Measurements from ENCODE around the gene PIEZO2. TPM values are rescaled to one million over a fixed set of nuclear protein-coding genes. Genes with fewer than 3 reads are reported as not detected.
"Not testable (repeated sequence)": the region's sequence is repeated elsewhere in the genome, so short reads cannot be mapped to it uniquely, and the experiment has no call there.

The PIEZO2 gene
- total RNA-seq, 2 experiments from 2014 or later, result not detected

GRCh38 chr18:10679557-10680270, 469.7 kb downstream of the PIEZO2 start:
- Mint-ChIP-seq H3K4me1 (no peaks in the 10 kb centered on the region), H3K9me3 (no peaks in the 10 kb centered on the region), H3K4me3 (no peak overlapping the region), H3K27me3 (peaks cover 9% of the 10 kb centered on the region), H3K27ac (no peak overlapping the region), H3K36me3 (ENCODE audit: low read depth) (no peaks in the 10 kb centered on the region)
- ChIA-PET POLR2A (no interaction called here), CTCF (interaction anchor here (1.2 to 1.5 kb wide), 2 partner anchors 20 to 21 kb away, joined by 3 to 5 read pairs; no protein-coding TSS in a partner anchor)
- no peak for DNase-seq

- no peaks in the 10 kb centered on the region for H3K36me3 Mint-ChIP-seq (ENCODE audit: low read depth)
Measured at GRCh38 chr18:10671441-10671840, 477.9 kb downstream of the PIEZO2 start.

DNA sequence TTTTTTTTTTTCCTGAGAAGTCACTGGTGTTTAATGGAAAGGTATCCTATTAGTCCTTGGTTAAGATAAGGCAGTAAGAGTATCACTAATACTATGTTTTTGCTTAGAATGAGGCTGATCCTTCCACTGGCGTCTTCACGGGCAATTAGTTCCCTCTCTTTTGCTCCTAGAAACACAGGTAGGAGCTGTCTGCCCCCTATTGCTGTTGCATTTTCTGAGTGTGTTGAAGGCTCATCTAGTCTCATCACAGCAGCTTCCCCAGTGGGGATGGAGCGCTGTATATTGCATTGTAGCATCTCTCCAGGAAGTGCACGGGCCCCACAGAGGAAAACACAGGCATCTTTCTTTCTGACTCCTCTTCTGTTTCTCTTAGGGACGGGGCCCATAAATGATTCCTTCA, 478.5 kb downstream of the PIEZO2 start:
- ChIA-PET POLR2A (no interaction called here), CTCF (interaction anchor here (2.1 kb wide), 1 partner anchor 110 kb away, joined by 6 read pairs; no protein-coding TSS in a partner anchor)
- Mint-ChIP-seq H3K36me3 (ENCODE audit: low read depth) (no peaks in the 10 kb centered on the region), H3K4me3 (no peak overlapping the region), H3K4me1 (no peaks in the 10 kb centered on the region), H3K27ac (no peak overlapping the region), H3K27me3 (peaks cover 2% of the 10 kb centered on the region), H3K9me3 (no peaks in the 10 kb centered on the region)
- no peak for DNase-seq

More at GRCh38 chr18:10671441-10671840, 477.9 kb downstream of the PIEZO2 start:
- Mint-ChIP-seq H3K4me3 (no peak overlapping the region), H3K9me3 (no peaks in the 10 kb centered on the region), H3K4me1 (no peaks in the 10 kb centered on the region), H3K27me3 (peaks cover 2% of the 10 kb centered on the region), H3K27ac (no peak overlapping the region)
- ChIA-PET POLR2A (no interaction called here), CTCF (interaction anchor here (2.1 kb wide), 1 partner anchor 110 kb away, joined by 6 read pairs; no protein-coding TSS in a partner anchor)
- no peak for DNase-seq

DNA sequence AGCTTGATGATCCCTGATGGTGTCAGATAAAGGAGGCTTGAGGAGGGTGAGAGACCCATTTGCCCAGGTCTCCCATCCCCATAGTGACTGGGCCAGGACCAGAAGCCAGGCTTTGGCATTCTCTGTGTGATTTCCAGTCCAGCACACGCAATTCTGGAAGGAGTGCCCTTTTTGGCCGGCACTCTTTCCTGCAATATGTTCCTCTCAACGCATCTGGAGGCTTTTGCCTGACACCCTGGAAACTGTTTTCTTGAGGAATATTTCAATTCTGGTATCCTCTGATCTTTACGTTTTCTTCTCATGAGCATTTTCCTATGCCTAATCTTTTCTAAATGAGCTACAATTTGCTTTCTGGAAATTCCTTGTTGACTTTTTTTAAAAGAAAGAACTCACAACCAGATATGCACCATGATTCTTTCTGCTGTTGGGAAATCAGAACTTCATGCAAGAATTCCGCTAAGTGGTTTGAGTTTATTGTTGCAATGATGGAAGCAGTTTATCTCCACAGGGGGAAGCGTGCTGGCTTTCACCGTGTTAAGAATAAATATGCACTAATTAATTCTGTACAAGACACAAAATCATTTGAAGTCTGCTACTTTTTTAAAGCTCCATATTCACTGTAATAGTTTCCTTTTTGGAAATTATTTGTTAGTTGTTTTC, 479.8 kb downstream of the PIEZO2 start:
- ChIA-PET POLR2A (no interaction called here), CTCF (interaction anchor here (2.1 kb wide), 1 partner anchor 109 kb away, joined by 6 read pairs; no protein-coding TSS in a partner anchor)
- Mint-ChIP-seq H3K4me3 (no peak overlapping the region), H3K4me1 (no peaks in the 10 kb centered on the region), H3K27ac (no peak overlapping the region), H3K9me3 (no peaks in the 10 kb centered on the region), H3K36me3 (ENCODE audit: low read depth) (no peaks in the 10 kb centered on the region), H3K27me3 (peaks cover 2% of the 10 kb centered on the region)
- DNase-seq, result no peak

- no peak overlapping the region for H3K4me3 Mint-ChIP-seq
- ChIA-PET CTCF (no interaction called here), POLR2A (no interaction called here)
- H3K36me3 Mint-ChIP-seq (ENCODE audit: low read depth), result no peaks in the 10 kb centered on the region
- DNase-seq, result no peak
- H3K9me3 Mint-ChIP-seq, result no peaks in the 10 kb centered on the region
- H3K4me1 Mint-ChIP-seq, result no peaks in the 10 kb centered on the region
- H3K27ac Mint-ChIP-seq, result no peak overlapping the region
- no peaks in the 10 kb centered on the region for H3K27me3 Mint-ChIP-seq
Measured at GRCh38 chr18:10663750-10664149, 485.6 kb downstream of the PIEZO2 start.

DNA sequence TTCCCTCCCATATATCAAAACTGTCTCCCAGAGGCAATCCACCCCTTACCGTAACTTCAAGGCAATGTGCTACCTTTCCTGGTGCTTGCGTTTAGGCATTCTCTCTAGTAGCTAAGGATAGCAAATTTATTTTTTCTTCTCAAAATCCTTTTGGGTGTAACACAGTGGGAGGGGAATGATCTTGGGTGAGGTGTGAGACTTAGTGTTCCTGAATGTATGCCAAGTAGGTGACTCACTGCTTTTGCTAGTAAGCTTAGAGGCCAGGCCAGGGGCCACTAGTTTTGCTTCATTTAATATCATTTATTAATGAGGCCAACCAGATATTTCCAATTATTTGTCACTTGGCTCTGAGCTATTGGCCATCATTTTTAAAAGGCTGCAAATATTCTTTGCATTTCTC, 488.1 kb downstream of the PIEZO2 start:
- CTCF ChIA-PET, result no interaction called here
- no peaks in the 10 kb centered on the region for H3K9me3 Mint-ChIP-seq
- H3K36me3 Mint-ChIP-seq (ENCODE audit: low read depth), result no peaks in the 10 kb centered on the region
- no peak overlapping the region for H3K27ac Mint-ChIP-seq
- no peak for DNase-seq
- no peak overlapping the region for H3K4me3 Mint-ChIP-seq
- H3K4me1 Mint-ChIP-seq, result no peaks in the 10 kb centered on the region
- peaks cover 3% of the 10 kb centered on the region for H3K27me3 Mint-ChIP-seq
- POLR2A ChIA-PET, result interaction anchor here (0.8 kb wide), 1 partner anchor 110 kb away, joined by 3 read pairs; no protein-coding TSS in a partner anchor

- Mint-ChIP-seq H3K27ac (no peak overlapping the region), H3K4me3 (no peak overlapping the region), H3K27me3 (peaks cover 3% of the 10 kb centered on the region), H3K9me3 (no peaks in the 10 kb centered on the region), H3K4me1 (no peaks in the 10 kb centered on the region), H3K36me3 (ENCODE audit: low read depth) (no peaks in the 10 kb centered on the region)
- ChIA-PET POLR2A (no interaction called here), CTCF (interaction anchor here (1.2 kb wide), 1 partner anchor 19 kb away, joined by 3 read pairs; no protein-coding TSS in a partner anchor)
- no peak for DNase-seq
Measured at GRCh38 chr18:10660179-10660884, 489.0 kb downstream of the PIEZO2 start.

GRCh38 chr18:10659594-10659993, 489.8 kb downstream of the PIEZO2 start:
- CTCF ChIA-PET, result interaction anchor here (1.2 kb wide), 1 partner anchor 19 kb away, joined by 3 read pairs; no protein-coding TSS in a partner anchor
- H3K36me3 Mint-ChIP-seq (ENCODE audit: low read depth), result no peaks in the 10 kb centered on the region
- POLR2A ChIA-PET, result no interaction called here
- no peak for DNase-seq
- no peak overlapping the region for H3K27ac Mint-ChIP-seq
- peaks cover 3% of the 10 kb centered on the region for H3K27me3 Mint-ChIP-seq
- H3K4me3 Mint-ChIP-seq, result no peak overlapping the region
- H3K4me1 Mint-ChIP-seq, result no peaks in the 10 kb centered on the region
- no peaks in the 10 kb centered on the region for H3K9me3 Mint-ChIP-seq

DNA sequence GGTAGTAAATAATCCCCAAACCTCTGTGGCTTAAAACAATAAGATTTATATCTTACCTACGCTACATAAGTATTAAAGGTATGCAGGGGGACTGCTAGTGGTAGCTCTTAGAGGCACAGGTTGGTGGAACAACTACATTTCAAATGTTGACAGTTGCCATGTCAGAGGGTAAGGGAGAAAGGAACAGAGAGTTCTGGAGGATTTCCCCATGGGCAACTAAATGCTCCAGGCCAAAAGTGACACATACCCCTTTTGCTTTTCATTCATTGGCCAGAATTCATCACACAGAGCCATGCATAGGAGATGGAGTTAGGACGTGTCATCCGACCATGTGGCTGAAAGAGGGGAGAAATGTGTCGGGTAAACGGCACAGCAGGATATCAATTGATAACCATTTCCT, 490.4 kb downstream of the PIEZO2 start:
- POLR2A ChIA-PET, result no interaction called here
- no peaks in the 10 kb centered on the region for H3K9me3 Mint-ChIP-seq
- H3K36me3 Mint-ChIP-seq (ENCODE audit: low read depth), result no peaks in the 10 kb centered on the region
- no peaks in the 10 kb centered on the region for H3K4me1 Mint-ChIP-seq
- H3K4me3 Mint-ChIP-seq, result no peak overlapping the region
- CTCF ChIA-PET, result interaction anchor here (1.0 to 1.2 kb wide), 2 partner anchors 20 kb away, joined by 3 to 5 read pairs; no protein-coding TSS in a partner anchor
- no peak for DNase-seq
- H3K27me3 Mint-ChIP-seq, result peaks cover 3% of the 10 kb centered on the region
- H3K27ac Mint-ChIP-seq, result no peak overlapping the region

DNA sequence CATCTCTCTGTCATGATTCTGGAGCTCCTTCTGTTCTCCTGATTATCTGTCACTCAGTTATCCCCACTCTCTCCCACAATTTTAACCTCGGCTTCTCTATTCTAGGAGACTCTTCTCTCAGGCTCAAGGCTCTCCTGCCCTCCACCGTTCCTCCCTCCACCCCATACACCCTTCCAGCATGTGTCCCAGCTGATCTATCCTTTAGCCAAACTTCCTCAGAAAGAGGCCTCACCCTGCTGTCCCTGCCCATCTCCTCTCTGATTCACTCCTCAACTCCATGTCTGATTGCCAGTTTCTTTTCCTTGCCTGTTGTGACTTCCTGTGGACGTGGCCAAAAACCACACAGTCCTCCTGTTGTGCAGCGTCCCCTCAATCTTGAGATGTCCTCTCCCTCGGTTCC, 505.4 kb downstream of the PIEZO2 start:
- H3K9me3 Mint-ChIP-seq; H3K27ac Mint-ChIP-seq; H3K4me1 Mint-ChIP-seq; H3K4me3 Mint-ChIP-seq; CTCF ChIA-PET; H3K27me3 Mint-ChIP-seq; POLR2A ChIA-PET; H3K36me3 Mint-ChIP-seq (ENCODE audit: low read depth); DNase-seq: not testable (repeated sequence)

- POLR2A ChIA-PET; DNase-seq; CTCF ChIA-PET; H3K9me3 Mint-ChIP-seq; H3K27ac Mint-ChIP-seq; H3K4me1 Mint-ChIP-seq; H3K36me3 Mint-ChIP-seq (ENCODE audit: low read depth); H3K4me3 Mint-ChIP-seq; H3K27me3 Mint-ChIP-seq: not testable (repeated sequence)
Measured at GRCh38 chr18:10642915-10643524, 506.3 kb downstream of the PIEZO2 start.

DNA sequence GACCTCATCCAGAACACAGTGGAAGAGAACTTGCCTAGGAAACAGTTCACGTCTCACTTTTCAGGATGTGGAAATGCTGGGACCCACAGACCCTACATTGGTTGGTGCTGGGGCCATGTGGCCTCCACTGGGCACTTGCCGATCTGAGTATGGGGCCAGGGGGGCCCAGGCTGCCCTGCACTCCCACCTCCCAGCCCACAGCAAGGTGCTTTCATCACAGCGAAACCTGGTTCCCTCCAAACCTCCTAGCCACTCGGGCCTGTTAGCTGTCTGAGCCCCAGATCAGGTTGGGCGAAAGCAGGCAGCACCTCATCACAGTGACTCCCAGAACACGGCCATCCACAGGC, 510.9 kb downstream of the PIEZO2 start:
- H3K27ac Mint-ChIP-seq; H3K27me3 Mint-ChIP-seq; H3K4me1 Mint-ChIP-seq; H3K9me3 Mint-ChIP-seq; DNase-seq; POLR2A ChIA-PET; H3K4me3 Mint-ChIP-seq; H3K36me3 Mint-ChIP-seq (ENCODE audit: low read depth); CTCF ChIA-PET: not testable (repeated sequence)

DNA sequence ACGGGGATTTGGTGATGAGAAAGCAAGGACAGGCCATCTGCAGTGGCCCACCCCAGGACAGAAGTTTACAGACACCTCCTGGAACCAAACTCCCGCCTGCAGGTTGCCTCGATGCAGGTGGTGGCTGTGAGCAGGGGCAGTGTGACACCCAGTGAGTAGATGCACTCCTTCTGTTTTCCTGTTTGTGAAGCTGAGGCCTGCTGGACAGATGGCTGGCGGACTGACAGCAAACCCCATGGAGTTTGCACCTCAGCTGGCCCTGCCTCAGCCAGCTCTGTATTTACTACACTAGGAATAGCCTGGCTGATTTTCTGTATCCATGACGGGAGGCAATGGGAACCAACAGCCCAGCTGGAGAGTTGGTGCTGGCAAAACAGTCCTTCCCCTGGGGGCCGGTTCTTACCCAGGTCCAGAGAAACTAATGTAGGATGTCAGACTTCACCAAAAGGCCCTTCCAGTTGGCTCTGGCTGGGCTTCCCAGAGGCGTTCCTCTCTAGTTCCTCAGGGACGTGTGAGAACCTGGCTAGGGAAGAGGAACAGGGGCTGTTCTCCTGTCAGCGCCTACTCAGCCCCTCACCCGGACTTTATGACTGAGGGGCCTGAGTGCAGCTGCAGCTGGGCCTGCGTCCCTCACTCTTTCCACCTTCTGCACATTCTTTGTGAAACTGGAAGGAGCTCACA, 511.4 kb downstream of the PIEZO2 start:
- CTCF ChIA-PET; H3K9me3 Mint-ChIP-seq; H3K27ac Mint-ChIP-seq; H3K36me3 Mint-ChIP-seq (ENCODE audit: low read depth); H3K27me3 Mint-ChIP-seq; DNase-seq; H3K4me3 Mint-ChIP-seq; H3K4me1 Mint-ChIP-seq; POLR2A ChIA-PET: not testable (repeated sequence)

Measured in activated CD4-positive, alpha-beta memory T cell treated with anti-CD3 and anti-CD28 coated beads, Interleukin-2, amount 10 ng/mL, durations not matched to agents 7 days and 5 days (primary cell).